ENCODE results near the gene TAF8.
A peak's percentile ranks its signal among the peaks of the same experiment; 100 is the strongest.

Gene TAF8

DNA sequence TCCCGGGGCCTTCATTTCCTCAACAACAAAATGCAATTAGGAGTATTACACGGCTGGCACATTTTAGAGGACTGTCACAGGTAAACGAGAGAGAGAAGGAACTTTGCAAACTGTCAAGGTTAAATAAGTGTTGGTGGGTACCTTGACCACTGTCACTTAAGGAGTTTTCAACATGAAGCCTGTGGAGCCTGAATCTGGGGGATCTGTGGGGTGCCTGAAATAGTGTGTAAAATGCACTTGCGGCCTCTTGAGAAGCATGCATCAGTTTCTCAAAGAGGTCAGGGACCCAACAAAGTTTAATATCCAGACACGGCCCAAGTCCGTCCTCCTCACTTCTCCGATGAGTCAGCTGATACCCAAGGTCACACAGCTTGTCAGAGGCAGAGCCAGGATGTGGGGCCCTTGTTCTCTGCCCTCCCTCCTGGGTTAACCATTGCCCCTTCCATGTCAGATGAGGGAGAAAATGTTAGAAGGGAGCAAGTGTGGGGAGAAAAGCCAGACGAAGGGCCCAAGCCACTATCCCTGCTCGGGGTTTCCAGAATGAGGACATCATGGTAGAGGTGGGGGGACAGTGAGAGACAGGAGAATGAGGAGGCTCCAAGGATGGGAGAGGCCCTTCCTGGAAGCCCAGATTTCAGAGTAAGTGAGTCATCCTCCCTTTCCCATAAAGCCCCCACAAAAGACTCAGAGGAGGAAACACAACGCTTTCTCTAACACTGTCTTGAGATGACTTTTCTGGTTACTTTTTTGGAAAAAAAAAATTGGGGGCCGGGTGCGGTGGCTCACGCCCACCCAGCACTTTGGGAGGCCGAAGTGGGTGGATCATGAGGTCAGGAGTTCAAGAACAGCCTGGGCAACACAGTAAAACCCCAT is 49.9 kb downstream of the TAF8 start:
- DNase-seq = no peak

DNA sequence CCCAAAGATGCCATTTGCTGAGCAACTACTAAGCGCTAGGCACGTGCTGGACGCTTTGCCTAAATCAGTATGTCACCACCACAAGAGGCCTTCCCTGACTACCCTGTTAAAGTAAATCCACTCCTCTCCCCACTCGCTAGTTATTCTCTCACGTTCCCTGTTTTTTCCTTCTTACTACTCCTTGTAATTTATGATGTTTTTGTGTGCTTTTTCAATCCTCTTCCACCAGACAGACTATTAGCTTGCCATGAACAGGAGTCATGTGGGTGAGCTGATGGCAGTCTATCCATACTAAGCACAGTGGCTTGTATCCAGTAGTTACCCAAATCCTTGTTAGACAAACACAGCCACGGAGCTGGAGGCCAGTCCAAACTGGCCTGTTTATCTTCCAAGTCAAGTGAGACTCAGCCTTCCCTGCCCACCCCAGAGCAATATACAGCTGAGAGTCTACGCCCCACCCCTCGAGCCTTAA is 50.9 kb downstream of the TAF8 start:
- DNase-seq = no peak

DNA sequence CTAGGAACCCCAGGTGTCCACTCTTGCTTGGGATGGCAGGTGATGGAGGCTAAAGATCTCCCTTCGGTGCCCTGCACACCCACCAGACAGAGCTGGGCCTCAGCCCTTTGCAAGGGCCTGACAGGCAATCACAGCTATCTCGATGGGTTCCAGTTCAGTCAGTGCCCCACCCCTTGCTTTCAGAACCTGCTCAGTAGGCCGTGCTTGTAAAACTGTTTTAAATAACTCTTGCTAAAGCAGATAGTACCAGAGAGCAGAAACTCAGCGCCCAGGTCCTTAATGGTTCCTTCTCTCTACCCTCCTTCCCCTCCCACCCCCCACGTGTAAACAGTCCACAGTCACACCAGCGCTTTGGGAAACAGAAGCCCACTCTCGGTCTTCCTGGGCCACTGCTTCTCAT is 52.9 kb downstream of the TAF8 start:
- no peak for DNase-seq

DNA sequence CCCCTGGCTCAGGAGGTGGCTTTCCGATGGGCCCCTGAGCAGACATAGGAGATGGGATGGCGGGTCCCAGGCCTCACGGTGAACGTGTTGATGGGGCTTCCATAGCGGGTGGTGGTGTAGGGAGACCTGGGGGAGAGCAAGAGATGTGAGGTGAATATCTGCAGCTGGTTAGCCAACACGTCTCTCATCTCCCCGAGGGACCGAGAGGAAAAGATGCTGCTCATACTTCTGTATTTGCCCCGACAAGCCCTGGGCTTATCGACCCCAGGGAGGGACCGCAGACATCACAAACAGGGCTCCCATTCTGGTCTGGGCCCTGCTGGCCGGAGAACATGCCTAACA is 53.4 kb downstream of the TAF8 start:
- no peak for DNase-seq

DNA sequence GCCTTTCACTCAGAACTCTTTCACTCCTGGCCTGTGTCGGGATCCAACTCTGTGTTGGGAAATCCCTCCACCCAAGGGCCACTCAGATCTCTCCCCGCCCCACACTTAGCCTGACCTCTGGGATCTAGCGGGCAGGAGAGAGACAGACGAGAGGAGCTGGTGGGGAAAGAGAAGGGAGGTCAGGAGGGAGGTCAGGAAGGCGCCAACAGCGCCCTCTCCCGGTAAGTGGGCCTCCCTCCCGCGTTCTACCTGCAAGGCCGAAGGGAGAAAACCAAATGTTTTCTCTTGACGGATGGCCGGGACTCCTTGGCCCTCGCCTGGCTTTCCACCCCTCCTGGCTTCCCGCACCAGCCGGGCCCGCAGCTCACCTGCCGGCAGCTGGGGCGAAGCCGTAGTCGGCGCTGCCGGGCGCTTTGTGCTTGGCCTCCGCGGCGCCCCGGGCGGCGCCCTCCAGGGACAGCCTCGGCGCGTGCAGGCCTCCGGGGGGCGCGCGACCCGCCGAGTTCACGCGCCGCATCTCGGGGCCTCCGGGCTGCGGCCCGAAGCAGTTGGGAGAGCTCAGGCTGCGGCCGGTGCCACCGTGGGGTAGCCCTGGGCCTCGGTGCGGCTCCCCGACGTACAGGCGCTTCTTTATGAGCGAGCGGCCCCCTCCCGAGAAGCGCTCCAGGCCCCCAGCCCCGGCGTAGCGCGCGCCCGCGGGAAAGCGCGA is 53.9 kb downstream of the TAF8 start:
- DNase-seq = peak; percentile 63

DNA sequence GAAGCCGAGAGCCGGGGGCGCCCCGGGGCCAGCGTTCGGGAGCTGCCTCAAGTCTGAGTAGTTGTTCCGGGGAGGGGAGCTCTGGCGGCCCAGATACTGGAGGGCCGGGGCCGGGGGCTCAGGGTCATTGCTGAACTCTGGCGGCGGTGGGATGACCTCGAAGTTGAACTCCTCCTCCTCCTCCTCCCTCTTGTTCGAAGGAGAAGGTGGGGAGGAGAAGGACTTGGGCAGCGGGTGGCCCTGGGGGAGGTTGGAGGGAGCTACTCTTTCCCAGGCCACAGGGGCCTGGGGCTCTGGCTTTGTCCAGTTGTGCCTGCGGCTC is 54.4 kb downstream of the TAF8 start:
- no peak for DNase-seq

DNA sequence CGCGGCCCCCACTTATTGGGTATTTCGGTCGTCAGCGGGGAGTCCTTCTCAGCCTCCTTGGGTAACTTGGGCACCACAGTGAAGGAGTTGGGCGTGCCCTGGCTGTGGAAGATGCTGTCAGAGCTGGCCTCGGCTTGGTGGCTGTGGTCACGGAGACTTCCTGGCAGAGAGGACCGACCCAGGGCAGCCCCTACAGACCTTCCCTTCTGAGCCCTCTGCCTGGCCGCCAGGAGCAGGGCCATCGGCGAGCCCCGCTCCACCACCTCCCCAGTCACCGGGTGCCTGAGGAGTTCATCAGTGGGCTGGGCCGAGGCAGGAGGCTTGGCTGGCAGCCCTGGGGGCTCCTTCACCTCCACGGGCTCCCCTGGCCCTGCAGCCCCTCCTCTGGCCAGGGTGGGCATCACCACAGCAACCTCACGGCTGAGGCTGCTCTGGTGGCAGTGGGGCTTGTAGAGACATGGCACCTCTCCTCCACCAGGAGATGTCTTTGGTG is 54.9 kb downstream of the TAF8 start:
- DNase-seq = no peak

DNA sequence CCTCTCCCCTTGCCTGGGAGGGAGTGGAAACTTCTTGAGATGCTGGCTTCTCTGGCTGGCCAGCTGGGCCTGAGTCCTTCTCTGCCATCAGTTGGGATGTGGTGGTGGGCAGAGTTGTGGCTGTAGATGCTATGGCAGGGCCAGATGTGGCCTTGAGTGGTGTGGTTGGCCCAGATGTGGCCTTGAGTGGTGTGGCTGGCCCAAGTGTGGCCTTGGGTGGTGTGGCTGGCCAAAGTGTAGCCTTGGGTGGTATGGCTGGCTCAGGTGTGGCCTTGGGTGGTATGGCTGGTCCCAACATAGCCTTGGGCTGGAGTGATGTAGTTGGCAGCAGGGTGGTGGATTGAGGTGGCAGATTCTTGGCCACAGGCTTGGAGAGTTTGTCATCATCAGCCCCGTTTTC is 55.4 kb downstream of the TAF8 start:
- DNase-seq = no peak

DNA sequence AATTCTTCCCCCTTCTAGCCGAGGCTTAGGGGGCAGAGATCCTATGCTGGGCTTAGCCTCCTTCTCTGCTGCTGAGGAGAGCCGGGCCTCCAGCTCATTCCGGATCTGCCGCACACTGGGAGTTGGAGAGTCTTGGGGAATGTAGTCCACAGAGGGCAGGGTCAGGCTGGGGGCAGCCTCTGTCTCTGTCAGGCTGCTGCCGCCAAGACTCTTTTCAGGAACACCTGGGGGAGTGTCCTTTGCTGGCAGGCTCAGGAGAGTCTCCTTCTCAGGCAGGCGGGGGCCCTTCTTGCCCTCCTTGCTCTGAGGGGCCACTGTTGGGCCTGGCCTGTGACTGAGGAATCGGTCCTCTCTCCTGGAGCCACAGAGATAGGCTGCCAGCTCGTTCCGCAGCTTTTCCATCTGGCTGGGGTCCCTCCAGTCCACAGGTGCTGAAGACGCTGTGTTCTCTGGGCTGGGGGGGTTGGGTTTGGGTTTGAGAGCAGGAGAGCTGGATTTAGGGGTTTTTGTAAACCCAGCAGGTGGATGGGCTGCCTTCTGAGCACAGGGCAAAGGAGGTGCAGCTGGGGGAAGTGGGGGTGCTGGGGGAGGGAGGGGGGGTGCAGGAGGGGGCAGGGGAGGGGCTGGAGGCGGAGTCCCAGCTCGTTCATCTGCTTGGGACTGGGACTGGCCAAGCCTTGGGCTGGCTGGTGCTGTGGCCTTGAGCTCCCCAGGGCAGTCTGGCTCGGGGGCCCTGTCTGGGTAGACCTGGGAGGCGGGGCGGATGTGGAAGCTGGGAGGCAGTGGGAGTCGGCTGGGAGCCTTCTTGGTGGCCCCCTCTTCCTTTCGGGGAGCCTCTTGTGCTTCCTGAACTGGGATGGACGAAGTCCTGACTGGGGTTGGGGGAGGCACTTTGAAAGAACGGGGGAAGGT is 56.0 kb downstream of the TAF8 start:
- no peak for DNase-seq

DNA sequence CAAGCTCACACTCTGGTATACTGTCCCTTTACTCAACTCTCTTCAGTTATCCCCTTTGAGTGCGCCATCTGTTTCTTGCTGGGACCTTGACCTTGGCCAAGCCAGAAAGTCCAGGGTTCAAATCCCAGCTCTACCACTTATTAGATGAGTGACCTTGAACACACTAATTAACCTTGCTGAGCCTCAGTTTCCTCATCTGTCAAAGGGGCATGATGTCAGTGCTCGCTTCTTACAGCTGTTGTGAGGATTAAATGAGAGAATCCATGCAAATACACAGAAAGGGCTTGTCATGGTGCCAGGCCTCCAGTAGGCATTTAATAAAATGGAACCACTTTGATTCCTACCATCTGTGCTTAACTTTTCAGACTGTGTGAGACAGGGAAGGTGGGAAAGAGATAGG is 57.7 kb downstream of the TAF8 start:
- DNase-seq = no peak

DNA sequence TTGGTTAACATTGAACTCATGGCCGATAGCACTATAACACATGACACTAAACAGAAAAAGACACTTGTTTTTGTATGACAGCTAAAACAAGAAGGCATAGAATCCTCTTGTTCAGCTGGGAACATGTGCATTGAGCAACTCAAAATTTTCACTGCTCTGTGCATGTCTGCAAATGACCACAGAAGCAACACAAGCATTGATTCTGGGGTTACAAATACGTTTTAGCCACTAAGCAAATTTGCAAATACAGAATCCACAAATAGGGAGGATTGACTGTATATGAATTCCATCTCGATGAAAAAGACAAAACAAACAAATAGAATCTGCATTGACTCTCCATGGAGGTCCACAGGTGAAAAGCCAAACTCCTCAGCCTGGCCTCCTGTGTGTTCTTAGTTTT is 60.4 kb downstream of the TAF8 start:
- no peak for DNase-seq

DNA sequence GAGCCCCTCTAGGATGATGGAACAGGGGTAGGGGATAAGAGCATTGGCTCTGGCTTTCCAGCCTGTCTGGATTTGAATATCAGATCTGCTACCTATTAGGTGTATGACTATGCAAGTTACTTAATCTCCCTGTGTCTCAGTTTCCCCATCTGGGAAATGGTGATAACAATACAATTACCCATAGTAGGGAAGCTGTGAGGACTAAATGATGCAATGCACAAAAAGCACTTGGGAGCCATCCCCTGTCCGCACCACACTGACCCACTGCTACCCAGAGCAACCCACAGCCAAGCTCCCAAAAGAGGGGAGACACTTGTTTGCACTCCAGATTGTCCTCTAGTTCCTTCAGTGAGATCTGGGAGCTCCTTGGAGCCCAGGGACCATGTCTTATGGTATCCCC is 62.0 kb downstream of the TAF8 start:
- no peak for DNase-seq

DNA sequence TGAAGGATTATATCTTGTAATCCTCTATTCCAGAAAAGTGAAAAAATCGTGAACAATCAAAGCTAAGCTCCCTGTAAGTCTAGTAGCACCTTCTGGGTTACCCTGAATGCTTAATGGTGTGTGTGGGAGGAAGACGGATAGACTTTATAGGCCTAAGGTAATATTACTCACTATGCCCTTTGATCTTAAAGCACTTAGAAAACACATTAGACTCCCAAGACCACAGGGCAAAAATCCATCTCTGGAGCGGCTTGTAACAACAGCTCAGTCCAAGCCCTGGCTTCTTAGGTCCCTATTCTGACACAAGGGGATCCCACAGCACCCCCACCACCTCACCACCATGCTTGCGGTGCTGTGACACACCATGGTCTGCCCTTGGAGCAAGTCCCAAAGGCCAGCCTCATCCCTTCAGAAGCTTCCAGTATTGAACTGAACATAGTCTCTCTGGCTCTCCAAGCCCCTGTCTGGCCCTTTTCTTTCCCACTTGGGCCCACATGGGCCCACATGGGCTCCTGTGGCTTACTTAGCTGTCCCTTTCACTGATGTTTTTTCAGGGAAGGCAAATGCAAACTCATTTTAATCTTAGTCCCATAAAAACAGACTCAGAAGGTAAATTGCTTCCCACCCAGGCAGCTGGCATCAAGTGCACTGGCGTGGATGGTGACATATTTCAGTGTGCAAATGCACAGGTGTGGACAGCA is 63.8 kb downstream of the TAF8 start:
- DNase-seq = no peak

DNA sequence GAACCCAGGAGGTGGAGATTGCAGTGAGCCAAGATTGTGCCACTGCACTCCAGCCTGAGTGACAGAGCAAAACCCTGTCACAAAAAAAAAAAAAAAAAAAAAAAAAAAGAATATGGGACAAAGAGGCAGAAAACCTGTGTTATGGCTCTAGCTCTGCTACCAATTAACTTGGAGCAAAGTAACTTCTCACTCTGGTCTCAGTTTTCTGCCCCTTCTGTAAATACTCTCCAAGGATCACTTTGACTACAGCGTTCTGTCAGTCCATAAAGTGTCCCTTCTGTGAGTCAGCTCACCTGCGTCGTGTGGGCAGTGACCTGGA is 67.5 kb downstream of the TAF8 start:
- DNase-seq = no peak

DNA sequence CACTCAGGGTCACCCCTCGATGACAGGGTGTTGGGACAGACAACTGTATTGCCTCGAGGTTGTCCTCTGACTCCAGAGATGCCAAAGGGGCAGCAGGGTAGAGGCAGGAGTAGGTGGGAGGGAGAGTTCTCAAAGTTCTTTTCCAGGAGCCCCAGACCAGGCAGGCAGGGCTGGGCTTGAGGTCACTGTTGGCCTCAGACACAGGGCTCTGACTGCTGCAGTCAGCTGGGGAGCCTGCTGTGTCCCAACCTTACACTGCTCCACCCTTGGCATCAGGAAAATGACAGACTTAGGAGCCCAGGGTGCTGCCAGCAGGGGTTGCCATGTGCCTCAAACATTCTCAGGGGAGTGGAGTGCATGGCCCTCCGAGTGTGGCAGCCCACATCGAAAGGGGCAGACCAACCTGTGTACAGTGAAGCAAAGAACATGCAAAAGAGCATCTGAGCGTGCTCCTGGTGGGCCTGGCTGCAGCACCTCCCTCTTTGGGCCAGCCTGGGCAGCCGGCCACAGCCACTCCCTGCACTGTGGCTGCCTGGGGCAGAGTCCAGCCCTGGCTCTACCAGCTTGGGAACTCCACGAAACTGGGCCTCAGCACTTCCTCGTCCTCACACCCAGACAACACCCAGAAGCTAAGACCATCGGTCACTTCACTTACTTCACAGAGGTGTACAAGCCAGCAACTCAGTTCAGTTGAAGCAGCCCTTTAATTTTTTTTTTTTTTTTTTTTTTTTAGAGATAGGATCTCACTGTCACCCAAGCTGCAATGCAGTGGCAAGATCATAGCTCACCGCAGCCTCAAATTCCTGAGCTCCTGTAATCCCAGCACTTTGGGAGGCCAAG is 68.1 kb downstream of the TAF8 start:
- no peak for DNase-seq

DNA sequence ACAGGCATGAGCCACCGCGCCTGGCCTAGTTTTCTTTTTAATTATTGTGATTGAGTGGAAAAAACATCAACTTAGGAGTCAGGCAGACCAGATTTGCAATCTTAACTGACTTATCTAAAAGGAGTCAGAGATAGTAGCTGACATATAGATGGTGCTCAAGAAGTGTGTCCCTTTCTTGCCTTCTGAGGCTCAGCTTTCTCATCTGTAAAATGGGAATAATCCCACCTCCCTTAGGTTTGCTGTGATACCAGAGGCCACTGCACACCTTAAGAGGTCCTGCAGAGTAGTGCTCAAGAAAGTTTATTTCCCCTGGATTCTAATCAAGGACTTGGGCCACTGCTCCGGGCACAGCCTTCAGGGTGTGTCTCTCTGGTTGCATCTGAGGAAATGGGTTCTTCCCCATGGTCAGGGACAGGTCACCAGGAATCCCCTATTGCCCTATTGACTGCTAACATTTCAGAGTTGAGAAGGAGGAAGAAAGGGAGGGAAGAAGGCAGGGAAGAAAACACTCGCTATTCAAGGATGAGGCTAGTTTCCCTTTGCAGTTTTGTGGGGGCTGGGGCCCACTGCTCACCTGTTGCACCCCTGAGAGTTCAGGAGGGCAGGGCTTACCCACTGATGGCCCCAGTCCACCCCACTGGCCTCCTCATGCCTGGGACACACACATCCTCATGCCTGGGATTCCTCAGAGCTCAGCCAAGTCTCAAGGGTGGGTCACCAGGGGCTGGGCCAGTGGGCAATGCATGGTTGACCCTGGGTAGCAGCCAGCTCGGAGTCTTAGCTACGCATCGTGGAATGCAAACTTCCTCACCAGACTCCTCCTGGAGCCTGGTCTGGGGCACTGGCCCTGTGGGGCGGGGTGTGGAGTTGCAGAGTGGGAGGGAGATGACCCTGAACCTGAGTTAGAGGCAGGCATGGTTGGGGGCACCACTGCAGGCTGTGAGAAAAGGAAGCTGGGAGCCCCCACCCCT is 70.9 kb downstream of the TAF8 start:
- DNase-seq = no peak

DNA sequence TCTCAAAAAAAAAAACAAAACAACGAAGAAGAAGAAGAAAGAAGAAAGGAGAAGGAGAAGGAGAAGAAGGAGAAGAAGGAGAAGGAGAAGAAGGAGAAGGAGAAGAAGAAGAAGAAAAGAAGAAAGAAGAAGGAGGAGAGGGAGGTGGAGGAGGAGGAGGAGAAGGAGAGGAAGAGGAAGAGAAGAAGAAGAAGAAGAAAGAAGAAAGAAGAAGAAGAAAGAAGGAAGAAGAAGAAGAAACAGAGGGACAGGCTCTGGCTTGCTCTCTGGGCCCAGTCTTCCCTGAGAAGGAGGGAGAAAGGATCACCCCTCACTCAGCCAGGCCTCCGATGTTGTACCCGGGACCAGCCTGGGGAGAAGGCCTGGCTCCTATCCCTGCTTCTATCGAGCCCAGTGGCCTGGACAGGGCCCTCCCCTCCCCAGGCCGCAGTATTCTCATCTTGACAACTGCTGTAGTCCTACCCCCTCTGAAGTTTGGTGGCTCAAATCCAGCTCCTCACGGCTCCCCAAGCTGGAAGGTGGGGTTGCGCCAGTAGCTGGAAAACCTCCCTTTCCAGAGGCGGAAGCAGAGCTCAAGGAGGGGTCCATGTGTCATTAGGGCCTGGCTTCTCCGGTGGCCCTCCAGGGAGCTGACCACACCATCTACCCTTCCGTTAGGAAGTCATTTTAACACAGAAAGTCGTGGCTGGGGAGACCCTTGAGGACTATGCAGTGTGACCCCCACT is 73.2 kb downstream of the TAF8 start:
- DNase-seq = no peak

DNA sequence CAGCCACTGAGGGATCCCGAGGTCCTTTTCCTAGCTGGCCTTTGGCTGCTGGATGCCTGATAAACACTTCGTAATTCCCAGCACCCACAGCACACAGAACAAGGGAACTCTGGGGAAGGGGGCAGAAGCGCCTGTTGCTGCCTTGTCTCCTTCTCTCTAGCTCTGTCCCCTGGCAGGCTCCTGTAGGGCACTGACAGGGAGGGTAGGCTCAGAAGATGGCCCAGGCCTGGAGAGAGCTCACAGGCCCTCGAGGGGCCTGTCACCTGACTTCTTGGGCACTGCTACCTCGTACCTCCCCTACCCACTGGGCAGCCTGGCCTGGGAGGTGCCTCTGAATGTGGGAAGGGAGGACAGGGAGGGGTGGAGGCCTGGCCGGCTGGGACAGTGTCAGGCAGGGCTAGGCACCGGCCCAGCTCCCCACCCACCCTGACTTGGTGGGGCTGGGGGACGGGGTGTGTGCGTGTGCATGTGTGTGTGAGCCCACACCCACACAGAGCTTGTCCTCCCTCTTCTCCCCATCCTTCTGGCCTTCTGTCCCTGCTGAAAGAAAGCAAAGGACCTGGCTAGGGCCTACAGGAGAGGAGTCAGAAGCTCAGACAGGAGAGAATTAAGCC is 74.0 kb downstream of the TAF8 start:
- DNase-seq = no peak

DNA sequence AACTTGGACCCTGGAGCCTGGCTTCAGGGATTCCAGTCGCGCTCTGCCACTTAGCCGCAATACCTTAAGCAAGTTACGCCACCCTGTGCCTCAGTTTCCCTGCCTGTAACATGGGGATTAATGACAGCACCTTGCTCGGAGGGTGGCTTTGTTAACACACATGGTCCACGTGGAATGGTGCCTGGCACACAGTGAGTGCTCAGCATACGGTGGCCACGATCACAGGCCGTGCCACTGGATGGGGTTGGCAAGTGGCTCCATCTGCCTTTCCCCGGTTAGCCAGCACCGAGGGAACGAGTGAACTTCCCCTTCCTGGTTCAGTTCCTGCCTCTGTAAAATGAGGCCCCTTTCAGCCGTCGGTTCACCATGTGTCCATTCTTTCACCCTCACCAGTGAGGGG is 74.9 kb downstream of the TAF8 start:
- DNase-seq = no peak

DNA sequence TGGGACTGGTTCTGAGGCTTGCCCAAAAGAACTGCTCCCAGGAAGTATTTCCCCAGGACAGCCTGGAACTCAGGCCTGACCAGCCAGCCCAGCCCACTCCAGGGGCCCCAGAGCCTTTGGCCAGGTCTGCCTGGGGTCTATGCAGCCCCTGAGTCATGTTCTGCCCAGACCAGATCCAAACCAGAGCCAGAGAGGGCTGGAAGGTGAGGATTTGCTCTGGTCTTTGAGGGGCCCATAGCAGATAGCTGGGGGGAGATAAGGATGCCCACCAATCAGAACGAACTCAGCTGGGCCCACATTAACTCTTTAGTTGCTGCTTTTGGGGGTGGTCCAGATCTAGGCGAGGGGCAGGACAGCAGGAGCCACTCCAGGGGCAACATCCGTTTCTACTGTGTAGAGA is 75.3 kb downstream of the TAF8 start:
- DNase-seq = no peak

Data from CD4-positive, alpha-beta T cell treated with Interleukin-4 for 4 hours (primary cell).